HL-60 (cell line): ENCODE data around the gene CRISP1.

Source experiments
- DNase-seq, 2 experiments: peaks; one replicate each; pipeline ENCODE4 v3.0.0-alpha.2; 2010 to 2020; ENCODE audit warnings: low read depth in 1 of 2, low spot score in 1 of 2
- H3K27ac ChIP-seq: fragments of 250-450 bp; sonication (Bioruptor Pico); replicated peaks from 2 replicates; pipeline ENCODE4 v1.5.1; 2020; ENCODE audit warnings: mild to moderate bottlenecking, moderate library complexity
- H3K27me3 ChIP-seq: fragments of 250-450 bp; sonication (Bioruptor Pico); 2 replicates; pipeline ENCODE4 v1.5.1; 2021; ENCODE audit warnings: mild to moderate bottlenecking, moderate library complexity; ENCODE audit not compliant: insufficient read depth, poor library complexity, severe bottlenecking
- H3K4me3 ChIP-seq: replicated peaks from 2 replicates; pipeline ENCODE4 v1.5.1; 2011; ENCODE audit warnings: mild to moderate bottlenecking, control low read depth, low read length; ENCODE audit not compliant: insufficient read depth
- GABPA ChIP-seq: IDR thresholded peaks from 2 replicates; pipeline ENCODE4 v1.6.1; 2012; ENCODE audit warnings: low read depth
- POLR2AphosphoS5 ChIP-seq: IDR thresholded peaks from 2 replicates; pipeline ENCODE4 v1.6.1; 2012; ENCODE audit warnings: low read depth
- SPI1 ChIP-seq: IDR thresholded peaks from 2 replicates; pipeline ENCODE4 v1.6.1; 2012; ENCODE audit warnings: low read depth, mild to moderate bottlenecking, borderline replicate concordance
- TF ChIP-seq, protein P1 (sequence below): IDR thresholded peaks from one replicate; pipeline ENCODE4 v1.5.1; 2011; ENCODE audit warnings: low read length, control low read depth, inconsistent platforms; ENCODE audit not compliant: insufficient read depth
- TF ChIP-seq, protein P2 (sequence below): IDR thresholded peaks from 2 replicates; pipeline ENCODE4 v1.6.1; 2012; ENCODE audit warnings: low read depth; ENCODE audit not compliant: insufficient replicate concordance

Gene CRISP1

DNA sequence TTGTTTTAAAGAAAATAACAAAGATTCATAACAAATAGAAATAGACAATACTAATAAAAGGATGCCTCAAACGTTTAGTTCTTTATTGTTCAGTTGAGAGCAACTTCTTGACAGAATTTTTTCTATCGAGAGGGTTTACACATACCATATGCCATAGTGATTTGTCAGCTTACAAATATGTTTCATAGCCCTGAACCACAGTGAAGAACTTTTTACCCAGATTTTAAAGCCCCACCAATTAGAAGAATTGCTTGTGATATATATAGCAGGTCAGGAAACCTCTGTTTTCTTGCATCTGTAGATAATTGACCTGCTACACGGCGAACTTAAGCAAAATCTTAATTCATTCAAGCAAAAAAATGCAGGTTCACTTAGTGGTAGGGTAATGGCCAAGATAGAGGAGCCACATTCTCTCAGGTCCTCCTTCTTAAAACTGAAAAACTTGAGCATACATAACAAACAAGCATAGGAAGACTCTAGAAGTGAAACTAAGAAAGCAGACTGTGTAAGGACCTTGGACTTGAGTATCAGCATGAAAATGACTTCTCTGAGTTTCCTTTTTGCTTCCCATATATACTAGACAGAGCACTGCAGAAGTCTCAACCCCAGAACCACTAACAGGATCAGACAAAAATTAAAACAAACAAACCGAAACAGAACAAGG lies 39.5 kb downstream of the CRISP1 start:
- DNase-seq: no peak
- TF ChIP-seq GABPA: no peak
- TF ChIP-seq, protein P1, sequence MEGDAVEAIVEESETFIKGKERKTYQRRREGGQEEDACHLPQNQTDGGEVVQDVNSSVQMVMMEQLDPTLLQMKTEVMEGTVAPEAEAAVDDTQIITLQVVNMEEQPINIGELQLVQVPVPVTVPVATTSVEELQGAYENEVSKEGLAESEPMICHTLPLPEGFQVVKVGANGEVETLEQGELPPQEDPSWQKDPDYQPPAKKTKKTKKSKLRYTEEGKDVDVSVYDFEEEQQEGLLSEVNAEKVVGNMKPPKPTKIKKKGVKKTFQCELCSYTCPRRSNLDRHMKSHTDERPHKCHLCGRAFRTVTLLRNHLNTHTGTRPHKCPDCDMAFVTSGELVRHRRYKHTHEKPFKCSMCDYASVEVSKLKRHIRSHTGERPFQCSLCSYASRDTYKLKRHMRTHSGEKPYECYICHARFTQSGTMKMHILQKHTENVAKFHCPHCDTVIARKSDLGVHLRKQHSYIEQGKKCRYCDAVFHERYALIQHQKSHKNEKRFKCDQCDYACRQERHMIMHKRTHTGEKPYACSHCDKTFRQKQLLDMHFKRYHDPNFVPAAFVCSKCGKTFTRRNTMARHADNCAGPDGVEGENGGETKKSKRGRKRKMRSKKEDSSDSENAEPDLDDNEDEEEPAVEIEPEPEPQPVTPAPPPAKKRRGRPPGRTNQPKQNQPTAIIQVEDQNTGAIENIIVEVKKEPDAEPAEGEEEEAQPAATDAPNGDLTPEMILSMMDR: no peak
- TF ChIP-seq, protein P2, sequence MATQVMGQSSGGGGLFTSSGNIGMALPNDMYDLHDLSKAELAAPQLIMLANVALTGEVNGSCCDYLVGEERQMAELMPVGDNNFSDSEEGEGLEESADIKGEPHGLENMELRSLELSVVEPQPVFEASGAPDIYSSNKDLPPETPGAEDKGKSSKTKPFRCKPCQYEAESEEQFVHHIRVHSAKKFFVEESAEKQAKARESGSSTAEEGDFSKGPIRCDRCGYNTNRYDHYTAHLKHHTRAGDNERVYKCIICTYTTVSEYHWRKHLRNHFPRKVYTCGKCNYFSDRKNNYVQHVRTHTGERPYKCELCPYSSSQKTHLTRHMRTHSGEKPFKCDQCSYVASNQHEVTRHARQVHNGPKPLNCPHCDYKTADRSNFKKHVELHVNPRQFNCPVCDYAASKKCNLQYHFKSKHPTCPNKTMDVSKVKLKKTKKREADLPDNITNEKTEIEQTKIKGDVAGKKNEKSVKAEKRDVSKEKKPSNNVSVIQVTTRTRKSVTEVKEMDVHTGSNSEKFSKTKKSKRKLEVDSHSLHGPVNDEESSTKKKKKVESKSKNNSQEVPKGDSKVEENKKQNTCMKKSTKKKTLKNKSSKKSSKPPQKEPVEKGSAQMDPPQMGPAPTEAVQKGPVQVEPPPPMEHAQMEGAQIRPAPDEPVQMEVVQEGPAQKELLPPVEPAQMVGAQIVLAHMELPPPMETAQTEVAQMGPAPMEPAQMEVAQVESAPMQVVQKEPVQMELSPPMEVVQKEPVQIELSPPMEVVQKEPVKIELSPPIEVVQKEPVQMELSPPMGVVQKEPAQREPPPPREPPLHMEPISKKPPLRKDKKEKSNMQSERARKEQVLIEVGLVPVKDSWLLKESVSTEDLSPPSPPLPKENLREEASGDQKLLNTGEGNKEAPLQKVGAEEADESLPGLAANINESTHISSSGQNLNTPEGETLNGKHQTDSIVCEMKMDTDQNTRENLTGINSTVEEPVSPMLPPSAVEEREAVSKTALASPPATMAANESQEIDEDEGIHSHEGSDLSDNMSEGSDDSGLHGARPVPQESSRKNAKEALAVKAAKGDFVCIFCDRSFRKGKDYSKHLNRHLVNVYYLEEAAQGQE: no peak
- no peak for TF ChIP-seq POLR2AphosphoS5
- TF ChIP-seq SPI1: no peak
- no peak overlapping the region for H3K4me3 ChIP-seq

DNA sequence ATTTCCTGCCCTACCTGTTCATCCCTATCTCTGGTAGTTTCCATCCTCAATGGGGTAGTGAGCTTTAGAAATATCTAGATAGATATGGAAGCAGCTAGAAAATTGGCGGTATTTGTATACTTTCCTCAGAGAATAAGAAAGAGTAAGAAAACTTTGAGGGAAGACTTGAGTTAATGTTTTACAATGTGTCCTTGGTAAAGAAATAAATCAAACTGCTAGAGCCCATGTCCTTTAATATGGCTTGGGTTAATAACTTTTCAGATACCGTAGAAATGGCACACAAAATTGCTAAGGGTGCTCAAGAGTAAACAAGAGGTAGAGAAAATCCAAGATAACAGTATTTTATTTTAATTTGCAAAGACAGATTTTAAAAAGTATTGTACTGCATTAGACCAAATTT lies 51.2 kb downstream of the CRISP1 start:
- no peak for TF ChIP-seq SPI1
- no peak for TF ChIP-seq GABPA
- TF ChIP-seq POLR2AphosphoS5: no peak
- TF ChIP-seq, protein P1: no peak
- TF ChIP-seq, protein P2: no peak
- H3K4me3 ChIP-seq: no peak overlapping the region
- no peaks in the 10 kb centered on the region for H3K27me3 ChIP-seq
- H3K27ac ChIP-seq: no peak overlapping the region
- no peak for DNase-seq

More for the DNA sequence above, 39.5 kb downstream of the CRISP1 start:
- no peaks in the 10 kb centered on the region for H3K27me3 ChIP-seq
- H3K27ac ChIP-seq: no peak overlapping the region

DNA sequence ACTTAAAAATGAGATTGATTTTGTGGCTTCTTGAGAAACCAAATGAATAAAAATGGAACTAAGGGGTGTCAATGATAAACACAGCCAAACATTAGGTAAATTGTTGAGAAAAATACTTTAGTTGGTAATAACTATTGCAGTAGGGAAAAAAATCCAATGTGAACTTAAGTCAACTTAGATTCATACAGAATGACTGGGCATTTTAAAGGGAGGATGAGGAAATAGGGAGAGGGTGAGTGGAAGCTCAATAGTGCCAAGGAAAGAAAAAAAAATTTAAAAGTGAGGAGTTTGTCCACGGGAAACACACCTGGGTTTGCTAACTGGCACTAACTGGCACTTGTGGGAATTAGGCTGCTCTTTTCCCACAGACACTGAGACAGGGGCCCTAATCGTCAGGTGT lies 53.1 kb downstream of the CRISP1 start:
- H3K27me3 ChIP-seq: no peaks in the 10 kb centered on the region
- no peak overlapping the region for H3K27ac ChIP-seq
- no peak for DNase-seq
- no peak for TF ChIP-seq SPI1
- TF ChIP-seq, protein P2: no peak
- no peak for TF ChIP-seq GABPA
- TF ChIP-seq, protein P1: no peak
- no peak for TF ChIP-seq POLR2AphosphoS5
- H3K4me3 ChIP-seq: no peak overlapping the region
